ENCODE data around the gene TADA3.

DNA sequence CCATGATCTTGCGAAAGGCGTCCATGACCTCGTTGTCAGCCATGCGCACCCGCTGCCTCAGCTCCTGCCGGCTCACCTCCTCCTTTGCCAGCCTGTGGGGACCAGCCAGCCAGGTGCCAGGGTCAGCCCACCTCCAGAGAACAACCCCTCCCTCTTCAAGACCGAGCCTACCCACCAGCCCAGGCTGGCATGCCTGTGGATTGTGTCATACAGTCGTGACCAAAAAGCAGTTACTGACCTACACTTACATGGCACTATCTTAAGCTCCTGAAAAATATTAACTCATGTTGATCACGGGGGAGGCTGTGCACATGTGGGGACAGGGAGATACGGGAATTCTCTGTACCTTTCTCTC is 11.8 kb downstream of the TADA3 start:
- TF ChIP-seq, protein P1, sequence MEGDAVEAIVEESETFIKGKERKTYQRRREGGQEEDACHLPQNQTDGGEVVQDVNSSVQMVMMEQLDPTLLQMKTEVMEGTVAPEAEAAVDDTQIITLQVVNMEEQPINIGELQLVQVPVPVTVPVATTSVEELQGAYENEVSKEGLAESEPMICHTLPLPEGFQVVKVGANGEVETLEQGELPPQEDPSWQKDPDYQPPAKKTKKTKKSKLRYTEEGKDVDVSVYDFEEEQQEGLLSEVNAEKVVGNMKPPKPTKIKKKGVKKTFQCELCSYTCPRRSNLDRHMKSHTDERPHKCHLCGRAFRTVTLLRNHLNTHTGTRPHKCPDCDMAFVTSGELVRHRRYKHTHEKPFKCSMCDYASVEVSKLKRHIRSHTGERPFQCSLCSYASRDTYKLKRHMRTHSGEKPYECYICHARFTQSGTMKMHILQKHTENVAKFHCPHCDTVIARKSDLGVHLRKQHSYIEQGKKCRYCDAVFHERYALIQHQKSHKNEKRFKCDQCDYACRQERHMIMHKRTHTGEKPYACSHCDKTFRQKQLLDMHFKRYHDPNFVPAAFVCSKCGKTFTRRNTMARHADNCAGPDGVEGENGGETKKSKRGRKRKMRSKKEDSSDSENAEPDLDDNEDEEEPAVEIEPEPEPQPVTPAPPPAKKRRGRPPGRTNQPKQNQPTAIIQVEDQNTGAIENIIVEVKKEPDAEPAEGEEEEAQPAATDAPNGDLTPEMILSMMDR (IDR thresholded peaks at IDR 0.05): no peak
- TF ChIP-seq POLR2A (IDR thresholded peaks at IDR 0.05): no peak
